Activated CD4-positive, alpha-beta T cell treated with anti-CD3 and anti-CD28 coated beads, Interleukin-2, amount 50 U/mL, for 1 hour (primary cell): ENCODE measurements around the gene MILR1.

Source experiments
- DNase-seq: peaks from one replicate; pipeline ENCODE4 v3.0.0-alpha.2; 2020

Gene MILR1

GRCh38 chr17:64503821-64504768, 55.2 kb downstream of the MILR1 start:
- DNase-seq: no peak

GRCh38 chr17:64504769-64505339, 55.9 kb downstream of the MILR1 start:
- no peak for DNase-seq

- DNase-seq: peak; percentile 83
Observed at GRCh38 chr17:64505340-64506200, 56.7 kb downstream of the MILR1 start.

GRCh38 chr17:64506201-64506575, 57.3 kb downstream of the MILR1 start, which contains the start of gene DDX5:
TSS of gene DDX5 (minus strand) at chr17:64506289. CDS start at chr17:64506119, 170 bp downstream.
- DNase-seq: peak; percentile 98

GRCh38 chr17:64506576-64507412, 57.9 kb downstream of the MILR1 start, which contains the start of gene CEP95:
TSS of gene CEP95 (plus strand) at chr17:64506977. CDS start at chr17:64507098, 121 bp downstream.
- peak; percentile 93 for DNase-seq

GRCh38 chr17:64507413-64507782, 58.5 kb downstream of the MILR1 start:
- peak; percentile 34 for DNase-seq

- DNase-seq: no peak
Observed at GRCh38 chr17:64508683-64509082, 59.8 kb downstream of the MILR1 start.

- no peak for DNase-seq
Observed at GRCh38 chr17:64509179-64509578, 60.3 kb downstream of the MILR1 start.

- DNase-seq: no peak
Observed at GRCh38 chr17:64515419-64515818, 66.5 kb downstream of the MILR1 start.

GRCh38 chr17:64515829-64516228, 66.9 kb downstream of the MILR1 start:
- no peak for DNase-seq
